ENCODE data around the gene TMCC3.

The TMCC3 gene

DNA sequence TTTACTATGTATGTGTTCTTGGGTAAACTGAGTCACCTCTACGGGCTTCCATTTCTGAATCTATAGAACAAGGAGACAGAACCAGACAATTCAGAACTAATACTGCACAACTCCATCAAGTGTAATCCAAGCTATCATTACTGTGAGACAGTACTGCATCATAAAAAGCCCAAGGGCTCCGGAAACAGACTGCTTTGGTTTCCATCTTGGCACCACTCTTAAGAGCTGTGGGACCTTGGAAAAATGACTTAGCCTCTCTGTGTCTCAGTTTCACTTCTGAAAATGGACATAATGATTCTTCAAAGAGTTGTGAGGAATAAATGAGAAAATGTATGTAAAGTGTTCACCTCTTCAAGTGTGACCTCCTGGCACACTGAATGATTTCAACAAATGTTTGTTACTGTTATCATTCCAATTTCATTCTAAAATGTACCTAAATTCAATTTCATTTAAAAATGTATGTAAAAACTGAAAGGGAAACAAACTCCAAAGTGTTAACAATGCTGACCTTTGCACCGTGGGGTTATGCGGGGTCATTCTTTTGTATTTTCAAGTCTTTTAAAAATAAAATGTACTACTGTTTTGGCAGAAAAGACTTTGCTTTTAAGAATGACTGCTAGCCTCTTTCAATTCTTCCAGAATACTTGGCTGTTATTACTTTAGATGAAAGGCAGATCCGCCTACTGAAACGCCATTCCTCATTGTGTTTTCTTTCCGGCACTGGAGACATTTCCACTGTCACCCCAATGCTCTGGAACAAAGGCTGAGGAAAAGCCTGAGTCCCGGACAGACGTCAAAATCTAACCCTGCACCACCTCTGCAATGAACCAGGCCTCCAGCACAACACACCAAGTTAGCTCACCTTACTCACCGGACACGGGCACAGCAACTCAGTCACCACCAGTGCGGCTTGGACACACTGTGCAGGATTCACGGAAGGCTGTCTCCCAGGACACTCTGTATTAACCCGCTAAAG lies 62.8 kb downstream of the TMCC3 start:
- POLR2A ChIA-PET, result no interaction called here
- CTCF ChIA-PET, result interaction anchor here (1.4 kb wide), 1 partner anchor 23 kb away, joined by 3 read pairs; no protein-coding TSS in a partner anchor
- no peak for TF ChIP-seq CTCF (IDR thresholded peaks at IDR 0.05; ENCODE audit: control extremely low read depth, extremely low read depth, low read depth, missing control alignments)
- DNase-seq (ENCODE audit: extremely low spot score), result no peak

- DNase-seq (ENCODE audit: extremely low spot score), result no peak
- no peak for TF ChIP-seq CTCF (IDR thresholded peaks at IDR 0.05; ENCODE audit: control extremely low read depth, extremely low read depth, low read depth, missing control alignments)
- POLR2A ChIA-PET, result no interaction called here
- CTCF ChIA-PET, result interaction anchor here (1.4 kb wide), 1 partner anchor 22 kb away, joined by 3 read pairs; no protein-coding TSS in a partner anchor
These were observed 63.6 kb downstream of the TMCC3 start for GRCh38 chr12:94586589-94587259.

- POLR2A ChIA-PET, result no interaction called here
- no peak for TF ChIP-seq CTCF (IDR thresholded peaks at IDR 0.05; ENCODE audit: control extremely low read depth, extremely low read depth, low read depth, missing control alignments)
- CTCF ChIA-PET, result no interaction called here
- DNase-seq (ENCODE audit: extremely low spot score), result no peak
These were observed 64.7 kb downstream of the TMCC3 start for GRCh38 chr12:94585626-94586025.

DNA sequence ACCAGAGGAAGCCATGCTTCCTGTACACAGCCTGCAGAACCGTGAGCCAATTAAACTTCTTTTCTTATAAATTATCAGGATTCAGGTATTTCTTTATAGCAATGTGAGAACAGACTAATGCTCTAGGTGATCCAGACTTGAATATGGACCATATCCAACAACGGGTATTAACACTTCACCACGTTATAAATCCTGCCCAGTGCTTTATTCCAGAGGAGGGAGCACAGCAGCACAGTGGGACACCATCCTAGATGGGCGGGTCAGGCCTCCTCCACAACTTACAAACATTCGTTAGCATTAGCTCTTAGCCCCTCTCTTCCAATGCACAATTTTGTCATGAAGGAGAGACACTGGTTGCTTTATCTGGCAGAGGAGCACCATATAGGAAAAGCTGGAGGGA lies 66.0 kb downstream of the TMCC3 start:
- no peak for TF ChIP-seq CTCF (IDR thresholded peaks at IDR 0.05; ENCODE audit: control extremely low read depth, extremely low read depth, low read depth, missing control alignments)
- ChIA-PET POLR2A (no interaction called here), CTCF (no interaction called here)
- no peak for DNase-seq (ENCODE audit: extremely low spot score)

DNA sequence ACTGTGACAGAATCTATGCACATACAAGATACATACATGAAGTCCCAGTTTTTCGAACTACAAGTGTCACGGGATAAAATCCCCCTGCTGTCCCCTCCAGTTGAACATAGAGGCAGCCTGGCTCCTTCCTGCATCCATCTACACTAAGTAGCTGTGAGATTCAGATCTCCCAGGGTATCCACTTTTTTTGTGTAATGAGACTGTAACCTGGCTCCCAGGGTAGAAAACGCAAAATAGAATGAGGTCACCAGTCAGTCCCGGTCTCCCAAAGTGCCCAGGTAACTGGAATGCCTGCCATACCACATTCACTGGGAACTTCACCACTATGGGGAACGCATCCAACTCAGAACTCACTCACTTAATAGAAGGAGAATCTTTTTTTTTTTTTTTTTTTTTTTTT lies 67.8 kb downstream of the TMCC3 start:
- ChIA-PET CTCF (interaction anchor here (1.1 to 1.2 kb wide), 2 partner anchors 11 to 16 kb away, joined by 3 read pairs; no protein-coding TSS in a partner anchor), POLR2A (no interaction called here)
- no peak for TF ChIP-seq CTCF (IDR thresholded peaks at IDR 0.05; ENCODE audit: control extremely low read depth, extremely low read depth, low read depth, missing control alignments)
- no peak for DNase-seq (ENCODE audit: extremely low spot score)

GRCh38 chr12:94575645-94576403 lies 74.5 kb downstream of the TMCC3 start:
- DNase-seq (ENCODE audit: extremely low spot score), result no peak
- TF ChIP-seq CTCF (IDR thresholded peaks at IDR 0.05; ENCODE audit: control extremely low read depth, extremely low read depth, low read depth, missing control alignments), result no peak
- CTCF ChIA-PET, result no interaction called here
- POLR2A ChIA-PET, result no interaction called here

All from GM10248 (cell line).